Cardiac fibroblast (primary cell): ENCODE measurements around the gene DPCD.

Source experiments
- DNase-seq, 2 donors: peaks; one replicate each; pipeline versions ENCODE4 v3.0.0 to v3.0.0-alpha.2; 2010; ENCODE audit warnings: low read depth in 2 of 2
- H3K4me3 ChIP-seq, 2 donors: replicated peaks in 1 of 2; 1 replicate in 1 of 2; 2 replicates in 1 of 2; pipeline ENCODE4 v1.5.1; 2011; ENCODE audit warnings: low read depth in 2 of 2, low read length in 2 of 2, mild to moderate bottlenecking in 2 of 2, moderate library complexity in 1 of 2
- TF ChIP-seq, protein P1 (sequence below): IDR thresholded peaks from one replicate; pipeline ENCODE4 v1.5.1; 2011; ENCODE audit warnings: low read depth, mild to moderate bottlenecking, low read length, inconsistent platforms

The DPCD gene

DNA sequence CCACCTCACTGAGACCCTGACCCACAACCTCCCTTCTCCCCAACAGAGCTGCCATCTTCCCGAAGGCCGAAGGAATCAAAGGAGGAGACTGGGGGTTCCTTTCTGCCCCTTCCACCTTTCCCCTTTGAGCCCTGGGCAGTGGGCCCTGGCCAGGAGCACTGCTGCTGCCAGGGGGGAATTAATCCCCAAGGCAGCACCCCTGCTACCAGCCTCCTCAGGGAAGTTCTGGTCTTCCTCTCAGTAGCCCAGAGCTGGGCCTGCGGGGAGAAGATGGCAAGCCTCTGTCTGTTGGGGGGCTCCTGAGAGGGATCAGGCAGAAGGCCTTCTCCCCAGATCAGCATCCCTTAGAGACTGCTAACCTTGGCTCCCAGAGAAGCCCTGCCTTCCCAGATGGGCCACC lies 25.5 kb downstream of the DPCD start:
- no peak overlapping the region for H3K4me3 ChIP-seq
- TF ChIP-seq, protein P1, sequence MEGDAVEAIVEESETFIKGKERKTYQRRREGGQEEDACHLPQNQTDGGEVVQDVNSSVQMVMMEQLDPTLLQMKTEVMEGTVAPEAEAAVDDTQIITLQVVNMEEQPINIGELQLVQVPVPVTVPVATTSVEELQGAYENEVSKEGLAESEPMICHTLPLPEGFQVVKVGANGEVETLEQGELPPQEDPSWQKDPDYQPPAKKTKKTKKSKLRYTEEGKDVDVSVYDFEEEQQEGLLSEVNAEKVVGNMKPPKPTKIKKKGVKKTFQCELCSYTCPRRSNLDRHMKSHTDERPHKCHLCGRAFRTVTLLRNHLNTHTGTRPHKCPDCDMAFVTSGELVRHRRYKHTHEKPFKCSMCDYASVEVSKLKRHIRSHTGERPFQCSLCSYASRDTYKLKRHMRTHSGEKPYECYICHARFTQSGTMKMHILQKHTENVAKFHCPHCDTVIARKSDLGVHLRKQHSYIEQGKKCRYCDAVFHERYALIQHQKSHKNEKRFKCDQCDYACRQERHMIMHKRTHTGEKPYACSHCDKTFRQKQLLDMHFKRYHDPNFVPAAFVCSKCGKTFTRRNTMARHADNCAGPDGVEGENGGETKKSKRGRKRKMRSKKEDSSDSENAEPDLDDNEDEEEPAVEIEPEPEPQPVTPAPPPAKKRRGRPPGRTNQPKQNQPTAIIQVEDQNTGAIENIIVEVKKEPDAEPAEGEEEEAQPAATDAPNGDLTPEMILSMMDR: no peak
- no peak for DNase-seq

DNA sequence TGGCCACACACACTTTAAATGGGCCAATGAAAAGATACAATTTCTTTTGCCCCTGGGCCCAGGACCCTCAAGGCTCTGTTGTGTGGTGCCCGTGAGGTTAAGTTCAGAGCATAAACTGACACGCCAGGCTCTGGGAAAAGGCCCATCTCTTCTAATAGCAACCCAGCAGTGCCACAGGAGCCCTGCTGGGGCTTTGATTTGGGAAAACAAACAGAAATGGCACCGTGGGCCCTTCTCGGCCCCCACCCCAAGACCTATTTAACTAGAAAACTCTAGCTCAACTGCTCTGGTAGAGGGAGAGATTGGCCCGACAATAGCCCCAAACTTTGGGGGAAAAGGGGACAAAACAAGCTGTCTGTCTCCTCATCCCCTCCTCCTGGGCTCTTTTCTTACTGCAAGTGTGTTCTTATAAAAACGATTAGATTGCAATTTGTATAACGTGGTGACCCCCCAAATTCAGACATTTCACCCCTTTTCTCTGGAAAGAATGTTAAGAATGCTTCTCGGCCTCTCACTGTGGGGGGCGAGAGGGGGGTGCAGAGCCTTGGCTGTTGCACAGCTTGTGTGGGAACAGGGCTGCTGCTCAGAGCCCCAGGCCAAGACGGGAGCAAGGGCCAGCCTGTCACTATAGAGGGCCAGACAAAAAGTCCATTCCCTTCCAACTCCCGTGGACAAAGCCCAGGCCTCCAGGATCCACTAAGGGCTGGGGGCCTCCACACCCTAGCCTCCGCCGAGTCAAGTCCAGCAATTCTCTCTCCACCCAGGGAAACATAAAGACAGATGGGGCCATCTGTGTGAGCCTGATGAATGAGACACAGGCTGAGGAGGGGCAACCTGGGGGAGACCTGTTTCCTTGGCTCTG lies 26.8 kb downstream of the DPCD start:
- TF ChIP-seq, protein P1: no peak
- DNase-seq: no peak
- H3K4me3 ChIP-seq: no peak overlapping the region

DNA sequence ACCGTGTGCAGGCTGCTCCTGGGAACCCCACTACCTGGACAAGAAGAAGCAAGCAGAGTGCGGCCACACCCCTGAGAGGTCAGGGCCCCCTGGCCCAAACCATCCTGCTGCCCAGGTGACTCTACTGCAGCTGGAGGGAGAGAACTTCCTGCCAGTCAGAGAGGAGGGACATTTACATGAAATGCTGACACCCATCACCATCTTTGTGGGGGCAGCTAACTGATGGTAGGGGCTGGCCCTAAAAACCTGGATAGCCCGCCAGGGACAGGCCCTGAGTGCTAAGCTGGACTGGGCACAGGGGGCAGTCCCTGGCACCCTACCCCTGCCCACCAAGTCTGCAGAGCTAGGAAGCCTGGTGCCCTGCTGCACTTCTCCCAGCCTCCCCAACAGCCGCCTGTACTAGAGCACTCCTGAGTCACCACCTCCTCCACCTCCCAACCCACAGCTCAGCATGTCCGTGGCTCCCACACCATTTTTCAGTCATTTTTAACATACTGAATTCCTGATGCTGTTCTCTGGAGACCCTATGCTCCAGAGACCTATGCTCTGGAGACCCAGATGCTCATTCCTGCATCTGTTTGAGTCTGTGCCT lies 27.5 kb downstream of the DPCD start:
- H3K4me3 ChIP-seq: no peak overlapping the region
- TF ChIP-seq, protein P1: no peak
- DNase-seq: no peak

DNA sequence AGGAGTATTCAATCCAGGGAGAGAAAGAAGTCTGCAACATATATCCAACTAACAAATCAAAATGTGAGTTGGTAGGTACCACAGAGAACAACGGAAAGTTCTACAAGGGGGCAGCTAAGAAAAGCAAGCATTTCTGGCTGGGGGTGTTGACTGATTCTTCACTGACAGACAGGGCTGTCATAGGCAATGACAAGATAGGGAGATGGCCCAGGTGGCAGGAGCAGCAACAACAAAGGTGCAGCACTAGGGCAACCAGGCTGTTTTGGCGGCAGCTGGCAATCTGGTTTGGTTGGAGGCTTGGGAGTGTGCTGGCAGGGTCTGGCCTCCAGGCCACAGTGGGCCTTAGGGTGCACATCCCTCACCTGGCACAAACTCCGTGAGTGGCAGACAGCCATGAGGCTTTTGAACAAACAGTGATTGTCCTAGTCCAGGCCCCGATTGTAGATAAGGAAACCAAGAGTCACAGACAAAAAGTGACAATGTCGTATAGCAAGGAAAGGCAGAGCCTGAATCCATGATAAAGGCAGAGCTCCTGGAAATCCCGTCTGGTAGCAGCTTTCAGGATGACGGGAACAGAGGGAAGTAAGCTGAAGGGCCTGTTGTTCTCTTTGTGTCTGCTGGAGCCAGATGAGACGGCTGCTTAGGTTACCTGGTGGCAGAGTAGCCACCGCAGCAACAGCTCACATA lies 28.4 kb downstream of the DPCD start:
- H3K4me3 ChIP-seq: no peak overlapping the region
- TF ChIP-seq, protein P1: no peak
- DNase-seq: no peak

DNA sequence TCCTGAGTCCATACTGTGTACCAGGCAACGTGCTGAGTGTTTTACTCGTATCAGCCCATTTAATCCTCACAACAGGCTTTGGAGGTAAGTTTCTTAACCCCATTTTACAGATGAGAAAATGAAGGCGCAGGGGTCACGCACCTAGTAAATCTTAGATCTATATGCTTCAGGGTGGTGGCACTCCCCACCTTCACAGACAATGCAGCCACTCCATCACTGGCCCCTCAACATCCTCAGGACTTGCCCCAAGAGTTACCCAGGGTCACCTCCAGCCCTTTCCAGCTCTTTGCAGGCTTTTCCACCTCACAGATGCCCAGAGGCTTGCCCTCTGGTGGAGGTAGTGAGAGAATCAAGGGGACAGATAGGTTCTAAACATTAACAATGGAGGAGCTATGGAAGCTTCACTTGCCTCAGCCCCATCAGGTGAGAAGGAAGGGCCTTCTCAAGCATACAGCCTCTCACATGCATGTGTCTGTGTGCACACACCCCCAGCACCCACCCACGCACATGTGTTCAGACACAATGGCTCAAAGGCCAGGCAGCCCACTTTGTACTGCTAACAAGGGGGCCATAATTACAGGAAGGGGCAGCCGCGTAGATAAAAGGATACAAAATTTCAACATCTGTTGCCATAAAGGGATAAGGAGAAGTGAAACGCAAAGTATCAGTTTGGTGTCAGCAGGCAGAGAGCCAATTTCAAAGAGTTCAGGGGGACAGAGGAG lies 29.1 kb downstream of the DPCD start:
- DNase-seq: no peak
- H3K4me3 ChIP-seq: no peak overlapping the region
- TF ChIP-seq, protein P1: no peak

DNA sequence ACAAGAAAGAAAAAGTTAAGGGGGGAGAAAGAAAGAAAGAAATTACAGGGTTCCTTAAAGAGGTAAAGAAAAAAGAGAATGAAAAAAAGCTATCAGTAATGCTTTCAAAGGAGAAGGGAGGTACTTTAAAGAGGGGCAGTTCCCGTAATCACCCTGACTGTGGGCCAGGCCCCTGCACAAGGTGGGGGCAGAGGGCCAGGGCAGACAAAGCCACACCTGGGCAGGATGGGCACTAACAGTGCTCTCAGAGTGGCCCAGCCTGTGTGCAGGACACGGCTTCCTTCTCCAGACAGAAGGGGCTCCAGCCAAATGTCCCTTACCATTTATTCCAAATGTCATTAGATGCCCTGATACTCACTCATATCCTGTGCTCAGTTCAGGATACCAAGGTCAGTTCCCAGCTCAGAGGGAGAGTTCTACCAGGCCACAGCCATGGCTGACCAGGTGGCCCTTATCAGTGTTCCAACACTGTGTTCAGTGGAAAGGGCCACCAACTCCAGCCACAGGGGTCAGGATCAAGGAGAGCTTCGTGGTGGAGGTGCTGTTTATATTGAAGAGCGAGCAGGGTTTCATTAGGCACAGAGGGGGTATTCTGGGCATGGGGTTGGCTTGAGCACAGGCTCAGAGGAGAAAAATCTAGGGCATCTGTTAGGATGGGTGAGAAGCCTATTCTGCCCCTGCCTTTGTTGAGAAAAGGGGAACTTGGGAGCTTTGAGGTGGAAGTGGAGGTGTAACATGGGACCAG lies 29.9 kb downstream of the DPCD start:
- no peak overlapping the region for H3K4me3 ChIP-seq
- TF ChIP-seq, protein P1: no peak
- no peak for DNase-seq
